B cell (primary cell): ENCODE results near the gene BCL2. TPM values are rescaled to one million over a fixed set of nuclear protein-coding genes. Genes with fewer than 3 reads are reported as not detected.

ENCODE experiments used
- ATAC-seq: fragments of 200-7000 bp; cut with Tn5 transposase; one replicate; pipeline ENCODE4 v1.10.0; 2021; ENCODE audit warnings: low read depth, mild to moderate bottlenecking, moderate number of reproducible peaks, moderate library complexity
- CTCF ChIA-PET: fragments of 350-600 bp; sonication (Branson Sonifier 250); formaldehyde crosslinking; loops from one replicate; lab custom pipeline; 2021; ENCODE audit warnings: antibody characterized with exemption, inconsistent platforms; lab: Charles Lee
- POLR2A ChIA-PET: fragments of 350-600 bp; sonication (Branson Sonifier 250); formaldehyde crosslinking; loops from one replicate; lab custom pipeline; 2021; ENCODE audit warnings: antibody characterized with exemption; lab: Charles Lee
- DNase-seq: peaks from one replicate; pipeline ENCODE4 v3.0.0; 2013
- H2AFZ ChIP-seq: 2 replicates; pipeline ENCODE4 v1.6.1; 2012; ENCODE audit warnings: mild to moderate bottlenecking, low read depth, low read length; ENCODE audit not compliant: insufficient read depth, poor library complexity, severe bottlenecking
- H3K27ac ChIP-seq, 2 donors: 1 replicate in 1 of 2; 2 replicates in 1 of 2; pipeline ENCODE4 v1.5.1; 2012 to 2013; ENCODE audit warnings: low read length in 2 of 2, mild to moderate bottlenecking in 2 of 2, moderate library complexity in 1 of 2
- H3K27me3 ChIP-seq, 4 experiments: fragments of 200-600 bp in 1 of 4; sonication (generic) in 1 of 4; replicated peaks in 1 of 4; 1 replicate in 2 of 4; 2 replicates in 2 of 4; pipeline versions ENCODE4 v1.6.1 to v1.7.0; 2013 to 2016; ENCODE audit warnings: low read length in 3 of 4, mild to moderate bottlenecking in 2 of 4, mixed read lengths in 1 of 4, moderate library complexity in 1 of 4; ENCODE audit not compliant: insufficient read depth in 4 of 4, control insufficient read depth in 3 of 4; ENCODE audit errors: control extremely low read depth in 1 of 4
- H3K36me3 ChIP-seq, 2 experiments: replicated peaks in 1 of 2; 1 replicate in 1 of 2; 2 replicates in 1 of 2; pipeline versions ENCODE4 v1.6.1 to v1.7.1; 2013; ENCODE audit warnings: low read length in 1 of 2; ENCODE audit not compliant: insufficient read depth in 2 of 2, control insufficient read depth in 1 of 2; ENCODE audit errors: control extremely low read depth in 1 of 2, extremely low read depth in 1 of 2
- H3K4me1 ChIP-seq, 2 donors: fragments of 200-600 bp in 1 of 2; sonication (generic) in 1 of 2; 1 replicate in 1 of 2; 2 replicates in 1 of 2; pipeline versions ENCODE4 v1.5.1 to v1.6.1; 2013 to 2017; ENCODE audit warnings: low read length in 2 of 2; ENCODE audit not compliant: control insufficient read depth in 2 of 2, insufficient read depth in 2 of 2
- H3K4me2 ChIP-seq: replicated peaks from 2 replicates; pipeline ENCODE3; 2012; ENCODE audit warnings: mild to moderate bottlenecking, low read depth, low read length; ENCODE audit not compliant: poor library complexity, severe bottlenecking
- H3K4me3 ChIP-seq, 5 experiments: fragments of 200-600 bp in 1 of 5; sonication (generic) in 1 of 5; 1 replicate in 3 of 5; 2 replicates in 2 of 5; pipeline versions ENCODE4 v1.5.1 to v1.7.0; 2011 to 2016; ENCODE audit warnings: low read length in 4 of 5, mild to moderate bottlenecking in 4 of 5, low read depth in 2 of 5, control low read depth in 1 of 5, moderate library complexity in 1 of 5; ENCODE audit not compliant: insufficient read depth in 1 of 5; ENCODE audit errors: control extremely low read depth in 1 of 5, extremely low read depth in 1 of 5
- H3K79me2 ChIP-seq: fragments of 200-600 bp; sonication (generic); one replicate; pipeline ENCODE4 v1.6.0; 2016; ENCODE audit warnings: low read length; ENCODE audit not compliant: control insufficient read depth, insufficient read depth
- H3K9ac ChIP-seq: fragments of 200-600 bp; sonication (generic); 2 replicates; pipeline ENCODE4 v1.6.1; 2017; ENCODE audit warnings: mild to moderate bottlenecking, low read length, moderate library complexity
- H3K9me3 ChIP-seq, 3 donors: one replicate each; pipeline versions ENCODE4 v1.6.1 to v1.7.1; 2013; ENCODE audit warnings: low read length in 2 of 3; ENCODE audit not compliant: control insufficient read depth in 2 of 3, insufficient read depth in 1 of 3; ENCODE audit errors: control extremely low read depth in 1 of 3
- H4K20me1 ChIP-seq: 2 replicates; pipeline ENCODE4 v1.6.0; 2012; ENCODE audit warnings: mild to moderate bottlenecking, low read length; ENCODE audit not compliant: insufficient read depth, control insufficient read depth, poor library complexity, severe bottlenecking
- H3K27ac Mint-ChIP-seq: one replicate; pipeline ENCODE4 v1.8.0; 2021; ENCODE audit warnings: mixed read lengths
- H3K27me3 Mint-ChIP-seq: one replicate; pipeline ENCODE4 v1.8.0; 2021; ENCODE audit warnings: mixed read lengths
- H3K4me1 Mint-ChIP-seq: one replicate; pipeline ENCODE4 v1.8.0; 2021; ENCODE audit warnings: mixed read lengths
- H3K4me3 Mint-ChIP-seq: one replicate; pipeline ENCODE4 v1.8.0; 2021; ENCODE audit warnings: mixed read lengths
- H3K9me3 Mint-ChIP-seq: one replicate; pipeline ENCODE4 v1.8.0; 2022; ENCODE audit warnings: mixed read lengths; ENCODE audit not compliant: insufficient read depth
- EZH2 ChIP-seq: IDR thresholded peaks from 2 replicates; pipeline ENCODE4 v1.6.1; 2012; ENCODE audit warnings: borderline replicate concordance, low read depth, mild to moderate bottlenecking, moderate library complexity, low read length; ENCODE audit not compliant: insufficient read depth, poor library complexity, severe bottlenecking
- WGBS: methylation state at CpG from one replicate; pipeline ENCODE4 v1.1.5; 2013; ENCODE audit warnings: missing lambda C conversion rate; ENCODE audit not compliant: insufficient coverage; 5-methylcytosine and 5-hydroxymethylcytosine counted together
- intact Hi-C: fragments of 100-400 bp; cut with micrococcal nuclease; formaldehyde crosslinking; loops from one replicate; pipeline ENCODE4 v1.10.0; 2022
- polyA plus RNA-seq: library from polyadenylated mRNA; depleted of rRNA; stranded (reverse); fragments of >200 nt; gene quantifications from 2 replicates; pipeline ENCODE4 v1.2.3, GENCODE V29; 2012
- total RNA-seq, 2 donors: library from RNA; stranded (reverse); fragments of 120-200 nt in 1 of 2; gene quantifications; 1 replicate in 1 of 2; 2 replicates in 1 of 2; pipeline versions ENCODE4 v1.2.3 to v1.2.4, GENCODE V29; 2013 to 2022
- TF ChIP-seq, protein P1 (sequence below): fragments of 200-600 bp; IDR thresholded peaks from one replicate; pipeline ENCODE4 v1.8.0; 2022; ENCODE audit warnings: antibody characterized with exemption, mild to moderate bottlenecking

Gene BCL2
- total and polyA plus RNA-seq, 2 donors (not counting 1 experiment from before 2014, with no cell fraction given) = 27.6 to 144 TPM

- POLR2A ChIA-PET = no interaction called here
Measured at GRCh38 chr18:63199743-63200241, 119.8 kb downstream of the BCL2 start.

More at GRCh38 chr18:63199743-63200241, 119.8 kb downstream of the BCL2 start:
- H3K9me3 Mint-ChIP-seq = no peaks in the 10 kb centered on the region
- 38% methylated on average over 8 of the region's 14 CpGs for WGBS
- Histone ChIP-seq H3K79me2 (peaks cover 79% of the 10 kb centered on the region), H3K27ac (peak overlapping the region in 1 of 2 donors; percentile 74), H3K4me2 (peak overlapping the region; percentile 29), H2AFZ (peak overlapping the region; percentile 15), H3K27me3 (no peaks in the 10 kb centered on the region), H3K9ac (peak overlapping the region; percentile 7), H4K20me1 (peaks cover 7% of the 10 kb centered on the region), H3K4me3 (peak overlapping the region in 1 of 5 experiments; percentile 2), H3K4me1 (peaks cover 44% of the 10 kb centered on the region in 2 donors), H3K9me3 (no peaks in the 10 kb centered on the region), H3K36me3 (no peaks in the 10 kb centered on the region)
- peaks cover 24% of the 10 kb centered on the region for H3K4me1 Mint-ChIP-seq
- DNase-seq (no peak), ATAC-seq (peak; percentile 33)
- H3K27ac Mint-ChIP-seq = no peak overlapping the region
- intact Hi-C loops = no loop called here
- CTCF ChIA-PET = interaction anchor here (0.9 to 1.3 kb wide), 2 partner anchors 47 to 123 kb away, joined by 3 to 4 read pairs; no protein-coding TSS in a partner anchor
- H3K27me3 Mint-ChIP-seq = no peaks in the 10 kb centered on the region
- H3K4me3 Mint-ChIP-seq = no peak overlapping the region
- TF ChIP-seq EZH2 = no peak
- TF ChIP-seq, protein P1, sequence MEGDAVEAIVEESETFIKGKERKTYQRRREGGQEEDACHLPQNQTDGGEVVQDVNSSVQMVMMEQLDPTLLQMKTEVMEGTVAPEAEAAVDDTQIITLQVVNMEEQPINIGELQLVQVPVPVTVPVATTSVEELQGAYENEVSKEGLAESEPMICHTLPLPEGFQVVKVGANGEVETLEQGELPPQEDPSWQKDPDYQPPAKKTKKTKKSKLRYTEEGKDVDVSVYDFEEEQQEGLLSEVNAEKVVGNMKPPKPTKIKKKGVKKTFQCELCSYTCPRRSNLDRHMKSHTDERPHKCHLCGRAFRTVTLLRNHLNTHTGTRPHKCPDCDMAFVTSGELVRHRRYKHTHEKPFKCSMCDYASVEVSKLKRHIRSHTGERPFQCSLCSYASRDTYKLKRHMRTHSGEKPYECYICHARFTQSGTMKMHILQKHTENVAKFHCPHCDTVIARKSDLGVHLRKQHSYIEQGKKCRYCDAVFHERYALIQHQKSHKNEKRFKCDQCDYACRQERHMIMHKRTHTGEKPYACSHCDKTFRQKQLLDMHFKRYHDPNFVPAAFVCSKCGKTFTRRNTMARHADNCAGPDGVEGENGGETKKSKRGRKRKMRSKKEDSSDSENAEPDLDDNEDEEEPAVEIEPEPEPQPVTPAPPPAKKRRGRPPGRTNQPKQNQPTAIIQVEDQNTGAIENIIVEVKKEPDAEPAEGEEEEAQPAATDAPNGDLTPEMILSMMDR = no peak
